DOHH2 (cell line): ENCODE data around the gene KCNG2.

Experiments
- H3F3A ChIP-seq: fragments of 200-600 bp; sonication (generic), shearing (Covaris generic); 2 replicates; pipeline ENCODE4 v1.6.0; 2016; ENCODE audit warnings: antibody characterized with exemption, mild to moderate bottlenecking; ENCODE audit not compliant: control insufficient read depth, insufficient read depth
- H3K27ac ChIP-seq: fragments of 200-600 bp; sonication (generic); 2 replicates; pipeline ENCODE4 v1.5.1; 2014; ENCODE audit warnings: low read depth, mild to moderate bottlenecking, low read length, moderate library complexity
- H3K27me3 ChIP-seq: fragments of 200-600 bp; sonication (generic); 2 replicates; pipeline ENCODE4 v1.6.1; 2014; ENCODE audit warnings: mild to moderate bottlenecking, low read length, mixed read lengths; ENCODE audit not compliant: control insufficient read depth
- H3K36me3 ChIP-seq: fragments of 200-600 bp; sonication (generic); 2 replicates; pipeline ENCODE4 v1.6.1; 2014; ENCODE audit warnings: mild to moderate bottlenecking, low read length, moderate library complexity, mixed read lengths; ENCODE audit not compliant: control insufficient read depth
- H3K4me1 ChIP-seq: fragments of 200-600 bp; sonication (generic); 2 replicates; pipeline ENCODE4 v1.6.1; 2014; ENCODE audit warnings: mild to moderate bottlenecking, low read length, mixed read lengths; ENCODE audit not compliant: control insufficient read depth
- H3K4me2 ChIP-seq: fragments of 200-600 bp; sonication (generic); 2 replicates; pipeline ENCODE4 v1.6.0; 2014; ENCODE audit warnings: mild to moderate bottlenecking, low read length, moderate library complexity
- H3K4me3 ChIP-seq: fragments of 200-600 bp; sonication (generic); 2 replicates; pipeline ENCODE4 v1.5.1; 2014; ENCODE audit warnings: mild to moderate bottlenecking, low read length, mixed read lengths
- H3K79me2 ChIP-seq: fragments of 200-600 bp; sonication (generic); 2 replicates; pipeline ENCODE4 v1.6.1; 2014; ENCODE audit warnings: mild to moderate bottlenecking, low read length, mixed read lengths; ENCODE audit not compliant: control insufficient read depth
- H3K9me2 ChIP-seq: fragments of 200-600 bp; sonication (generic); replicated peaks from 2 replicates; pipeline ENCODE4 v1.6.1; 2014; ENCODE audit warnings: mild to moderate bottlenecking, low read length, mixed read lengths; ENCODE audit not compliant: control insufficient read depth
- H3K9me3 ChIP-seq: fragments of 200-600 bp; sonication (generic); 2 replicates; pipeline ENCODE4 v1.6.1; 2014; ENCODE audit warnings: antibody characterized with exemption, low read length, mixed read lengths; ENCODE audit not compliant: control insufficient read depth, insufficient read depth
- H4K20me1 ChIP-seq: fragments of 200-600 bp; sonication (generic); 2 replicates; pipeline ENCODE4 v1.6.0; 2014; ENCODE audit warnings: low read depth, mild to moderate bottlenecking, antibody characterized with exemption, low read length, moderate library complexity; ENCODE audit not compliant: control insufficient read depth, insufficient read depth
- CTCF ChIP-seq: fragments of 200-600 bp; sonication (generic); IDR thresholded peaks from one replicate; pipeline ENCODE4 v1.5.1; 2014; ENCODE audit warnings: antibody characterized with exemption, mild to moderate bottlenecking, low read depth, low read length; ENCODE audit not compliant: poor library complexity, severe bottlenecking
- EZH2phosphoT487 ChIP-seq: fragments of 200-600 bp; sonication (generic); IDR thresholded peaks from 2 replicates; pipeline ENCODE4 v1.6.1; 2017; ENCODE audit warnings: borderline replicate concordance, mild to moderate bottlenecking, antibody characterized with exemption, low read length, moderate library complexity, mixed read lengths

Gene KCNG2

GRCh38 chr18:79787527-79787864 is 10.2 kb upstream of the KCNG2 start:
- H3K36me3 ChIP-seq: no peaks in the 10 kb centered on the region
- no peak overlapping the region for H3K4me3 ChIP-seq
- H4K20me1 ChIP-seq: no peaks in the 10 kb centered on the region
- peaks cover 14% of the 10 kb centered on the region for H3K4me1 ChIP-seq
- H3K9me2 ChIP-seq: no peaks in the 10 kb centered on the region
- peaks cover 18% of the 10 kb centered on the region for H3K27me3 ChIP-seq
- H3F3A ChIP-seq: no peaks in the 10 kb centered on the region
- no peak overlapping the region for H3K27ac ChIP-seq
- H3K4me2 ChIP-seq: no peak overlapping the region
- no peaks in the 10 kb centered on the region for H3K79me2 ChIP-seq
- no peak for TF ChIP-seq CTCF
- peaks cover 7% of the 10 kb centered on the region; the same call in 1 of the 2 replicates for H3K9me3 ChIP-seq

- Histone ChIP-seq H3K9me2 (no peaks in the 10 kb centered on the region), H4K20me1 (no peaks in the 10 kb centered on the region), H3K79me2 (no peaks in the 10 kb centered on the region), H3K4me3 (no peak overlapping the region), H3K27me3 (peaks cover 18% of the 10 kb centered on the region), H3K4me2 (no peak overlapping the region), H3F3A (no peaks in the 10 kb centered on the region), H3K27ac (no peak overlapping the region), H3K36me3 (no peaks in the 10 kb centered on the region), H3K4me1 (peaks cover 14% of the 10 kb centered on the region), H3K9me3 (peaks cover 7% of the 10 kb centered on the region; the same call in 1 of the 2 replicates)
- no peak for TF ChIP-seq CTCF
Measured at GRCh38 chr18:79787865-79788733, 9.6 kb upstream of the KCNG2 start.

GRCh38 chr18:79788734-79789085 is 9.0 kb upstream of the KCNG2 start:
- TF ChIP-seq EZH2phosphoT487 (no peak), CTCF (no peak)
- H3F3A ChIP-seq: no peaks in the 10 kb centered on the region
- no peaks in the 10 kb centered on the region for H3K36me3 ChIP-seq
- H3K4me1 ChIP-seq: peaks cover 14% of the 10 kb centered on the region
- peaks cover 18% of the 10 kb centered on the region for H3K27me3 ChIP-seq
- no peak overlapping the region for H3K4me2 ChIP-seq
- no peaks in the 10 kb centered on the region for H3K9me2 ChIP-seq
- H3K27ac ChIP-seq: no peak overlapping the region
- no peak overlapping the region for H3K4me3 ChIP-seq
- no peaks in the 10 kb centered on the region for H3K79me2 ChIP-seq
- H4K20me1 ChIP-seq: no peaks in the 10 kb centered on the region
- peaks cover 7% of the 10 kb centered on the region; the same call in 1 of the 2 replicates for H3K9me3 ChIP-seq
